HG03457 (cell line): ENCODE data around the gene UST.
"Not testable (repeated sequence)": the region's sequence is repeated elsewhere in the genome, so short reads cannot be mapped to it uniquely, and the experiment has no call there.

Experiments
- ATAC-seq: cut with Tn5 transposase; IDR thresholded peaks from one replicate; pipeline ENCODE4 v1.9.1; 2021; ENCODE audit warnings: moderate number of reproducible peaks; ENCODE audit not compliant: unreplicated experiment

The UST gene

GRCh38 chr6:148864941-148865340 is 118.1 kb downstream of the UST start:
- no peak for ATAC-seq

- peak; percentile 92 for ATAC-seq
Measured at GRCh38 chr6:148866657-148867268, 119.9 kb downstream of the UST start.

- ATAC-seq = no peak
Measured at GRCh38 chr6:148867862-148868261, 121.0 kb downstream of the UST start.

- no peak for ATAC-seq
Measured at GRCh38 chr6:148868314-148868713, 121.5 kb downstream of the UST start.

GRCh38 chr6:148868901-148869300 is 122.1 kb downstream of the UST start:
- ATAC-seq = no peak

GRCh38 chr6:148869585-148869984 is 122.8 kb downstream of the UST start:
- no peak for ATAC-seq

- ATAC-seq = no peak
Measured at GRCh38 chr6:148873154-148873553, 126.3 kb downstream of the UST start.

GRCh38 chr6:148873868-148874267 is 127.0 kb downstream of the UST start:
- no peak for ATAC-seq

GRCh38 chr6:148874698-148875293 is 128.0 kb downstream of the UST start:
- ATAC-seq = no peak

GRCh38 chr6:148878683-148879082 is 131.9 kb downstream of the UST start:
- ATAC-seq = no peak

- not testable (repeated sequence) for ATAC-seq
Measured at GRCh38 chr6:148880742-148881141, 133.9 kb downstream of the UST start.

GRCh38 chr6:148881593-148882311 is 134.9 kb downstream of the UST start:
- ATAC-seq = no peak

- ATAC-seq = no peak
Measured at GRCh38 chr6:148883270-148883669, 136.4 kb downstream of the UST start.

- ATAC-seq = no peak
Measured at GRCh38 chr6:148884461-148884860, 137.6 kb downstream of the UST start.

- ATAC-seq = no peak
Measured at GRCh38 chr6:148885136-148885865, 138.5 kb downstream of the UST start.

GRCh38 chr6:148885925-148886845 is 139.4 kb downstream of the UST start:
- no peak for ATAC-seq

- no peak for ATAC-seq
Measured at GRCh38 chr6:148887181-148887580, 140.4 kb downstream of the UST start.

GRCh38 chr6:148888856-148889255 is 142.0 kb downstream of the UST start:
- ATAC-seq = no peak

- ATAC-seq = no peak
Measured at GRCh38 chr6:148890096-148890495, 143.3 kb downstream of the UST start.

GRCh38 chr6:148890652-148891404 is 144.0 kb downstream of the UST start:
- ATAC-seq = no peak
